Mesenchymal stem cell (in vitro differentiated cells and primary cell): Measurements from ENCODE around the gene PLCB1.
"Not testable (repeated sequence)": the region's sequence is repeated elsewhere in the genome, so short reads cannot be mapped to it uniquely, and the experiment has no call there.

Experiments
- DNase-seq: peaks from one replicate; pipeline ENCODE4 v3.0.0-alpha.2; 2013
- H2AFZ ChIP-seq: one replicate; pipeline ENCODE4 v1.6.1; 2013; ENCODE audit warnings: low read depth, mild to moderate bottlenecking, control low read depth, inconsistent platforms, low read length, moderate library complexity
- H2AK5ac ChIP-seq: 2 replicates; pipeline ENCODE4 v1.6.1; 2013; ENCODE audit warnings: low read length, moderate library complexity, mild to moderate bottlenecking, inconsistent platforms; ENCODE audit not compliant: severe bottlenecking
- H2BK120ac ChIP-seq: one replicate; pipeline ENCODE4 v1.6.1; 2013; ENCODE audit warnings: low read depth, mild to moderate bottlenecking, inconsistent platforms, low read length, moderate library complexity
- H2BK12ac ChIP-seq, 2 experiments: one replicate each; pipeline ENCODE4 v1.6.1; 2013; ENCODE audit warnings: inconsistent platforms in 2 of 2, low read length in 2 of 2, mild to moderate bottlenecking in 2 of 2, moderate library complexity in 2 of 2, control low read depth in 1 of 2
- H2BK15ac ChIP-seq: one replicate; pipeline ENCODE4 v1.6.1; 2013; ENCODE audit warnings: mild to moderate bottlenecking, low read depth, inconsistent platforms; ENCODE audit not compliant: poor library complexity, severe bottlenecking
- H2BK5ac ChIP-seq: 2 replicates; pipeline ENCODE4 v1.6.1; 2013; ENCODE audit warnings: low read depth, mild to moderate bottlenecking, low read length, control low read depth, inconsistent platforms; ENCODE audit not compliant: poor library complexity, severe bottlenecking
- H3K14ac ChIP-seq, 2 experiments: one replicate each; pipeline ENCODE4 v1.6.1; 2013; ENCODE audit warnings: inconsistent platforms in 2 of 2, low read length in 2 of 2, control low read depth in 1 of 2, mild to moderate bottlenecking in 1 of 2, moderate library complexity in 1 of 2
- H3K18ac ChIP-seq, 2 experiments: one replicate each; pipeline ENCODE4 v1.6.1; 2013; ENCODE audit warnings: inconsistent platforms in 2 of 2, low read length in 2 of 2, control low read depth in 1 of 2, low read depth in 1 of 2, mild to moderate bottlenecking in 1 of 2
- H3K23ac ChIP-seq, 2 experiments: one replicate each; pipeline ENCODE4 v1.6.1; 2013; ENCODE audit warnings: inconsistent platforms in 2 of 2, low read length in 2 of 2, mild to moderate bottlenecking in 2 of 2, moderate library complexity in 2 of 2, control low read depth in 1 of 2
- H3K27ac ChIP-seq: 2 replicates; pipeline ENCODE4 v1.5.1; 2013; ENCODE audit warnings: mild to moderate bottlenecking, moderate library complexity, low read length, control low read depth, inconsistent platforms; ENCODE audit not compliant: poor library complexity, severe bottlenecking
- H3K27me3 ChIP-seq, 2 experiments: 2 replicates each; pipeline versions ENCODE4 v1.6.1 to v1.7.0; 2013; ENCODE audit warnings: low read length in 2 of 2, mild to moderate bottlenecking in 2 of 2, moderate library complexity in 2 of 2, control low read depth in 1 of 2, inconsistent platforms in 1 of 2; ENCODE audit not compliant: control insufficient read depth in 1 of 2, insufficient read depth in 1 of 2
- H3K36me3 ChIP-seq, 2 experiments: 2 replicates each; pipeline versions ENCODE4 v1.6.1 to v1.7.0; 2013; ENCODE audit warnings: low read length in 2 of 2, control low read depth in 1 of 2, inconsistent platforms in 1 of 2, low read depth in 1 of 2, mild to moderate bottlenecking in 1 of 2; ENCODE audit not compliant: insufficient read depth in 2 of 2, control insufficient read depth in 1 of 2
- H3K4ac ChIP-seq, 2 experiments: one replicate each; pipeline ENCODE4 v1.6.1; 2013; ENCODE audit warnings: inconsistent platforms in 2 of 2, low read length in 2 of 2, mild to moderate bottlenecking in 2 of 2, moderate library complexity in 2 of 2, control low read depth in 1 of 2, low read depth in 1 of 2
- H3K4me1 ChIP-seq: 2 replicates; pipeline ENCODE4 v1.6.1; 2013; ENCODE audit warnings: low read depth, low read length, control low read depth; ENCODE audit not compliant: control insufficient read depth, insufficient read depth
- H3K4me2 ChIP-seq: 2 replicates; pipeline ENCODE4 v1.6.1; 2013; ENCODE audit warnings: low read length, mild to moderate bottlenecking, inconsistent platforms; ENCODE audit not compliant: poor library complexity, severe bottlenecking
- H3K4me3 ChIP-seq, 2 experiments: 2 replicates each; pipeline versions ENCODE4 v1.5.1 to v1.7.0; 2013; ENCODE audit warnings: low read length in 2 of 2, mild to moderate bottlenecking in 2 of 2, control low read depth in 1 of 2, low read depth in 1 of 2; ENCODE audit not compliant: insufficient read depth in 1 of 2
- H3K79me1 ChIP-seq: replicated peaks from 2 replicates; pipeline ENCODE4 v1.6.1; 2013; ENCODE audit warnings: mild to moderate bottlenecking, control low read depth, low read length, inconsistent platforms; ENCODE audit not compliant: poor library complexity, severe bottlenecking
- H3K9ac ChIP-seq: 2 replicates; pipeline ENCODE4 v1.7.0; 2013; ENCODE audit warnings: mild to moderate bottlenecking, low read length, moderate library complexity
- H3K9me3 ChIP-seq: 2 replicates; pipeline ENCODE4 v1.7.0; 2013; ENCODE audit warnings: mild to moderate bottlenecking, low read length; ENCODE audit not compliant: control insufficient read depth
- H4K8ac ChIP-seq: one replicate; pipeline ENCODE4 v1.6.1; 2013; ENCODE audit warnings: inconsistent platforms, mild to moderate bottlenecking, low read length, moderate library complexity
- H4K91ac ChIP-seq: one replicate; pipeline ENCODE4 v1.6.1; 2013; ENCODE audit warnings: mild to moderate bottlenecking, low read length, inconsistent platforms
- WGBS: methylation state at CpG from one replicate; pipeline ENCODE4 v1.1.7; 2013; ENCODE audit warnings: mixed read lengths; 5-methylcytosine and 5-hydroxymethylcytosine counted together

PLCB1 gene

GRCh38 chr20:8829256-8829655 lies 697.2 kb downstream of the PLCB1 start:
- no peak overlapping the region for H3K9ac ChIP-seq
- no peak overlapping the region for H3K14ac ChIP-seq
- no peak overlapping the region for H3K23ac ChIP-seq
- no peak for DNase-seq
- H4K8ac ChIP-seq: no peak overlapping the region
- H3K36me3 ChIP-seq: no peaks in the 10 kb centered on the region
- no peak overlapping the region for H3K18ac ChIP-seq
- no peak overlapping the region for H3K27ac ChIP-seq
- H2AFZ ChIP-seq: no peak overlapping the region
- H2BK5ac ChIP-seq: no peak overlapping the region
- no peak overlapping the region for H4K91ac ChIP-seq
- H3K27me3 ChIP-seq: no peaks in the 10 kb centered on the region
- no peak overlapping the region for H2BK120ac ChIP-seq
- no peak overlapping the region for H3K4me3 ChIP-seq
- no peak overlapping the region for H3K4me2 ChIP-seq
- H3K4me1 ChIP-seq: no peaks in the 10 kb centered on the region
- no peak overlapping the region for H2BK15ac ChIP-seq
- no peak overlapping the region for H2BK12ac ChIP-seq
- H3K79me1 ChIP-seq: no peaks in the 10 kb centered on the region
- H3K4ac ChIP-seq: no peak overlapping the region
- no peak overlapping the region for H2AK5ac ChIP-seq
- no peaks in the 10 kb centered on the region for H3K9me3 ChIP-seq
- 94% methylated on average over 5 of the region's 5 CpGs for WGBS

- H3K4me1 ChIP-seq, H3K4ac ChIP-seq, H3K36me3 ChIP-seq, H3K23ac ChIP-seq, H2BK12ac ChIP-seq, H2BK15ac ChIP-seq, H3K27ac ChIP-seq, H3K14ac ChIP-seq, H2AK5ac ChIP-seq, H3K4me3 ChIP-seq, H4K91ac ChIP-seq, H3K18ac ChIP-seq, H3K9me3 ChIP-seq, H3K27me3 ChIP-seq, H4K8ac ChIP-seq, H3K4me2 ChIP-seq, H3K9ac ChIP-seq, DNase-seq, H2BK120ac ChIP-seq, H3K79me1 ChIP-seq, H2AFZ ChIP-seq, H2BK5ac ChIP-seq: not testable (repeated sequence)
- 96% methylated on average over 2 of the region's 3 CpGs for WGBS
Measured at GRCh38 chr20:8834294-8834693, 702.2 kb downstream of the PLCB1 start.

GRCh38 chr20:8834851-8835250 lies 702.8 kb downstream of the PLCB1 start:
- H2AFZ ChIP-seq: no peak overlapping the region
- no CpG with 5 or more reads among the region's 1 CpG for WGBS
- no peak for DNase-seq
- H3K18ac ChIP-seq: no peak overlapping the region
- no peak overlapping the region for H3K27ac ChIP-seq
- H2BK5ac ChIP-seq: no peak overlapping the region
- H4K8ac ChIP-seq: no peak overlapping the region
- no peak overlapping the region for H3K23ac ChIP-seq
- H2BK15ac ChIP-seq: no peak overlapping the region
- H3K9ac ChIP-seq: no peak overlapping the region
- H2AK5ac ChIP-seq: no peak overlapping the region
- H3K27me3 ChIP-seq: no peaks in the 10 kb centered on the region
- H3K4me1 ChIP-seq: peaks cover 4% of the 10 kb centered on the region
- no peak overlapping the region for H4K91ac ChIP-seq
- H3K4me2 ChIP-seq: no peak overlapping the region
- no peaks in the 10 kb centered on the region for H3K79me1 ChIP-seq
- no peak overlapping the region for H3K14ac ChIP-seq
- H2BK12ac ChIP-seq: no peak overlapping the region
- no peaks in the 10 kb centered on the region for H3K36me3 ChIP-seq
- no peak overlapping the region for H2BK120ac ChIP-seq
- H3K9me3 ChIP-seq: no peaks in the 10 kb centered on the region
- H3K4me3 ChIP-seq: no peak overlapping the region
- H3K4ac ChIP-seq: no peak overlapping the region

GRCh38 chr20:8837396-8837795 lies 705.3 kb downstream of the PLCB1 start:
- no peak overlapping the region for H2BK120ac ChIP-seq
- H2BK15ac ChIP-seq: no peak overlapping the region
- H3K36me3 ChIP-seq: no peaks in the 10 kb centered on the region
- H3K9me3 ChIP-seq: no peaks in the 10 kb centered on the region
- H3K4me1 ChIP-seq: peaks cover 4% of the 10 kb centered on the region
- H3K23ac ChIP-seq: no peak overlapping the region
- H3K27me3 ChIP-seq: no peaks in the 10 kb centered on the region
- H3K27ac ChIP-seq: peak overlapping the region; percentile 59
- H2AK5ac ChIP-seq: no peak overlapping the region
- no peak overlapping the region for H4K8ac ChIP-seq
- no peaks in the 10 kb centered on the region for H3K79me1 ChIP-seq
- no peak overlapping the region for H3K4me2 ChIP-seq
- H2BK5ac ChIP-seq: no peak overlapping the region
- DNase-seq: peak; percentile 91
- H3K4me3 ChIP-seq: no peak overlapping the region
- H2BK12ac ChIP-seq: no peak overlapping the region
- H2AFZ ChIP-seq: no peak overlapping the region
- H3K9ac ChIP-seq: no peak overlapping the region
- H3K18ac ChIP-seq: no peak overlapping the region
- no peak overlapping the region for H3K4ac ChIP-seq
- H3K14ac ChIP-seq: no peak overlapping the region
- H4K91ac ChIP-seq: no peak overlapping the region
